DMS53 treated with DMSO at 0.1 percent for 48 hours (cell line): ENCODE results near the gene HOXA6.
A peak's percentile ranks its signal among the peaks of the same experiment; 100 is the strongest.

ENCODE experiments used
- DNase-seq: peaks from one replicate; lab custom pipeline; 2025; ENCODE audit not compliant: unreplicated experiment; lab: John Stamatoyannopoulos, UW

HOXA6 gene

DNA sequence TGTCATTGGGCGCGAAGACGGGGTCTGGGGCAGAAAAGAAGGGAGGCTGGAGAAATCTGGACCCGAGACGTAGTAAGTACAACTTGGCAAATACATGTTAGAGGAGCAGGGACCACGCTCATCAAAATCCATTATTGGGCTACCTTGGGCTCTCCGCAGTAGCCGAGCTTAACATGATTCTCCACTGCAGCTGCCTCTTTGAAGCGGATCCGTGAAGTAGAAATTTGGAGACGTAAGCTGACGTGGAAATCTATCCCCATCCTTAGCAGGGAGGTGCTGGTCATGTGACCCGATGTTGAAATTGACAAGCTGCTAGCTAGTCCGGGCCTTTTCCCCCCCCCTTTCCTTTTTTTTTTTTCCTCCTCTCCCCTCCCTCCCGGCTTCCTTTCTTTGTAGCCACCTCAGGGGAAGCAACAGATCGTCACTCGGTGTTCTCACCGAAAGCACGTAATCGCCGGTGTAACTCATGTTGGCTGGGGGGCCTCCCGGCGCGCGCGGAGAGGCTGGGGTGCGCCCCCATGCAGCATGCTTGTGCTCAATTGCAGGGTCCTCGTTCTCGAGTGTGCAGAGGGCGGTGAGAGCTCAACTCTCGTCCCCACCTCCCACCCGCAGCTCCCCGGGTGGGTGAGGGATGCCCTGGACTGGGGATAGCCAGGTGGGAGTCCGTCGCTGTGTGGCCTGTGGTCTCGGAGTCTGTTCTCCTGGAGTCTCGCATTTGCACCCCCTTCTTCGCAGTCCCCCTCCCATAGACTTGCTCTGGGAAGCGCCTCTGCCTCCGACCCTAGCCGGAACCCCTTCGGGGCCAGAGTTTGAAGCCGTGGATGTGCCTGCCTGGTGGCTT, 37.7 kb upstream of the HOXA6 start, which contains the start of gene HOXA11:
Gene HOXA11 (minus strand): TSS at position 220 of the 841 bp plus-strand sequence. CDS start 88 bp downstream, at position 132.
- DNase-seq: peak; percentile 77

DNA sequence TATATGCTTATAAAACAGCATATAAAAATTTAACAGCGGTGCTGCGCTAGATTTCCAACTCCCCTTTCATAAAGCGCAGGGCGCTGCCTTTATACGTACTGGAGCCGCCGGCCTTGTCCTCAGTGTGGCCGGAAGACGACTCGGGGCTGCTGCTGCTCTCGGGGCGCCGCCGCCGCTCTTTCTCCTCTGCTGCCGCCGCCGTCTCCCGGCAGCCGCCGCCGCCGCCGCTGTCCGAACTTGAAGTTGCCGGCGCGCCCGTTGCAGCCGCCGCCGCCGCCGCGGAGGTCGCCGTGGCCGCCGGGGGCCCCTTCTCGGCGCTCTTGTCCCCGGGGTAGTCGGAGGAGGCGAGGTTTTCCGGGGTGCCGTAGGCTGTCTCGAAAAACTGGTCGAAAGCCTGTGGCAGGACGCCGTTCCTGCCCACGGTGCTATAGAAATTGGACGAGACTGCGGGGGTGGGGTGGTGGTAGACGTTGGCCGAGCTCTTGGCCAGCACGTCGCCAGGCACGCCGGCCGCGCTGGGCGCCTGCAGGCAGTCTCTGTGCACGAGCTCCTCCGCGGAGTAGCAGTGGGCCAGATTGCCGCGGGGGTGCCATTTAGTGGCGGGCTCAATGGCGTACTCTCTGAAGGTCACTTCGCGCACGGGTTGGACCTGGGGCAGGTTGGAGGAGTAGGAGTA, 36.9 kb upstream of the HOXA6 start:
- peak; percentile 33 for DNase-seq

DNA sequence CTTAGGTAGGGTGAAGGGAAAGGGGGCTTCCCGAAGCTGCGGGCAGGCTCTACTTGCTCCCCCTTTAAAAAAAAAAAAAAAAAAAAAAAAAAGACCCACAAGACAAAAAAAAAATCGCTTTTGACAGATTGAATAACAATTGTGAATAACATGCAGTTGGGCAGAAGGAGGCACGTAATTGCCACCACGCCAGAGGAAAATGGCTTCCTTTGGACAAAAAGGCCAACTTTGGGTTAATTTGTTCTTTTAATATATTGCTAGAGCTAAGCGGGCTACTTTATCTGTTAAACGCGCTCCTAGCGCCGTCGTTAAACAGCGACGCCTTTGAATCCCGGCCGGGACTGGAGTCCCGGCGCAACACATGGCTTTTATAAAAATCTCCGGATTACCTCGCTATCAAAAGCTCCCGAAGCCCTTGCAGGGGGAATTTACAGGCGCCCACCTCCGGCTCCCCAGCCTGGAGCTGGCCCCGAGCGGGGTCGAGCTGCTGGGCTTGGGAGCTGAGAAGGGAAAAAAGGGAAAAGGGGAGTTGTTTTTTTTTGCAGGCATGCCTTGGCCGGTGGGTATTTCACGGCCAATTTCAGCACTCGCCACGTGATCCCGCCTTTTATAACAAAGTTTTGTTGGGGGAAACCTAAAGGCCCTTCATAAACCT, 36.2 kb upstream of the HOXA6 start:
- DNase-seq: peak; percentile 39

DNA sequence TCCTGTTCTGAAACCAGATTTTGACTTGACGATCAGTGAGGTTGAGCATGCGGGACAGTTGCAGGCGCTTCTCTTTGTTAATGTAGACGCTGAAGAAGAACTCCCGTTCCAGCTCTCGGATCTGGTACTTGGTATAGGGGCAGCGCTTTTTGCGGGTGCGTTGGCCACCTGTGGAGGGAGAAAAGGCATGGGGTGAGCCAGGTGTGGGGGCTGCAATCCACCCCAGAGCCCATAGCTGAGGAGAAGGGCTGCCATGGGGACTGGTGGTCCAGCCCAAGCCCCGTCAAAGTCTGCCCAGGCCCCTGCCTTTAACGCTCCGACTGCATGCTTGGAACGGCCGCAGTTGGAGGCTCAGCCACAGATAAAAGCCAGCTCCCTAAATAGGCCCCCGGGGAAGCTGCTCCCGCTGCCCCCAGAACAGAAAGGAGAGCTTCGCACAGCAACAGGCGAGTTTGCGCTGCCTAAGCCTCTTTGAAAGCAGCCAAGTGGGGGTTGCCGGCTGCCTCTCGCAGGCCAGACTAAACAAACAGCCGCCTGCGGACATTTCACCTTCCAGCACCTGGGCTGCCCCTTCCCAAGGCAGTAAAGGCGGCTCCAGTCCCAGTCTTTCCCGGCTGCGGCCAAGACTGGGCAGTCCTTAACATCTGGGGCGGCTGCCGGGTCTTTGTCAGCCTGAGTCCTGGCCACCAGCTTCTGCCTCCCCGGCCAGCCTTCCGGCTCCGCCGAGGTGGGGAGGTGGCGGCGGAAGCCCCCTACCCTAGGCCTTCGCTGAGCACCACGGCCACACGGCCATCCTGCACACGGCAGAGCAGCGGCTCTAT, 35.5 kb upstream of the HOXA6 start:
- peak; percentile 42 for DNase-seq

DNA sequence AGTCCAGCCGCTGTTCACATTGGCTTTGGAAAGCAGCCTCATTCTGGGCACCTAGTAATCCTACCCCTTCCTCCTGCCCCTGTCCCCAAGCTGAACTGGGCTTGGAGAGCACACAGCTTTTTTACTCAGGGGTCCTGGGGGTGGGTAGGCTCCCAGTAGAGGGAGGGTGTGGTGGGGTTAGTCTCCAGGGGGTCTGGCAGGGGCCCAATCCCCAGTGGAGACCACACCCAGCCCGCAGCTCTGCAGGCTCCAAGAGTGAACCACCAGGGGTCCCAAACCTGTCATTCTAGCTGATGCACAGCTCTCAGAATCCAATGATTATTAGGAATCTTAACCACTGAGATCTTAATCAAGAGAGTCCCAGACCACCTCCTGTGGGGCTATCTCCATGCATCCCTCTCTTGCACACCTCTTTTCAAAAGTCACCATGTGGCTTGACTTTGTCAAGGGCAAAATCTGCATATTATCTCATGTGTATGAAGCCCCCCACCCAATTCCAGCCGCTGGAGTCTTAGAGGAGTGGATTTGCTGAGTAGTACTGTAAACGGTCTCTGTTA, 34.8 kb upstream of the HOXA6 start:
- DNase-seq: no peak

DNA sequence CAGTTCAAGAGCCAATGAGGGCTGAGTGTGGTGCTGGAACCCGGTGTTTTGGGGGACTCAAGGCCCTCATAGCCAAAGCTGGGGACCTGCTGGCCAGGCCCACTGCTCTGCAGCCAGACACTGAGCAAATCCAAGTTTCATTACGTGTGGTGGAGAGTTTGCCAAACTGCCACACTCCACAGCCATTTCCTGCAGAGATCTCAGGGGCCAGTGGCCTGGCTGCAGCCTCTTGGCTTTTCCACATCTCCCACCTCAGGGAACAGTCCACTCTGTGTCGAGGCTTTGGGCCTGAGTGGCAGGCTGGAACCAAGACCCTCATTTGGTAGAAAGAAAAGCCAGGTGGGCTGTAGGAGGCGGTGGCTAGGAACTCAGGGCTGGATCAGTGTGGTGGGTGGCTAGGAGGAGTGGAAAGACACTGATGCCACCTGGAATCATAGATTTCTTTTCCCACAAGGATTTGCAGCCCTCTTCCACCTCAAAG, 34.3 kb upstream of the HOXA6 start:
- DNase-seq: no peak

DNA sequence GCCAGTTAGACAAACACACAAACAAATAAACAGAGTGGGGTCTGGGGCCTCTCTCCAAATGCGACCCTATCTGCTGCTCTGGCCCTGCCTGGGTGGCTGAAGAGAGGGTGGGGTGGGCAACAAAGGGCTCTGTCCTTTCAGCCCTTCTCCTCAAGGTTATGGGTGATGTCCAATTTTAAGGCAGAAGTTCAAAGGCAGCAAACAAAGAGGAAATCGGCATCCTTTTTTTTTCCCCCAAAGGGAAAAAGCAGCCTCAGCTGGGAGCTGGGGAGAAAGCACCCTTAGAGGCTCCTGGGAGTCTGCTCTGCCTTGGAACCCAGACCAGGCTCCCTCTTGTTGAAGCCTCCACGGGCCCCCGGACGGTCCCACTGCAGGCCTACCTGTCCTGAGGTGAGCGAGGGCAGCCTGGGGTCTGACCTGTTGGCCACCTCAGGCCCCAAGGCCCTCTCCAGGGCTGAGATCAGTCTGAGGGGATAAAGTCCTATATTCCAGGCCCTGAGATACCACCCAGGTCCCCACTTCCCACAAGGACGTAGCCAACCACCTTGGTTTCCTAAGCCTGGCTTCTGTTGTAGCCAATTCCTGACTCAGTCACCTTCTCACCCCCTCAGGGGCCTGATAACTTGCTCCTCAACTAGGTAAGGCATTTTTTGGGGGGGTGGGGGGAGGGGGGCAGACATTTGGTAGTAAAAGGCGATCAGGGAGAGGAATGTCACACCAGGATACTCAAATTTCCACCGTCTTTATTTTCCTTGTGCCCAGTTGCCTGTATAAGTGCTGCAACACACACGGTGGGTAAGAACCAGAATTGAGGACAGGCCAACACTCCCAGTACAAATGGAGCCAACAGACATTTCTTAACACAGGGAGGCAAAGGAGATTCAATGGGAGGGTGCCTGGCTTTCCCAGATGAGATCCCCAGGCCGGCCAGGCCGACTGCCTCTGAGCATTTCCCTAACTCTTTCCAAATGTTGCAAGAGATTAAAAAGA, 33.2 kb upstream of the HOXA6 start:
- no peak for DNase-seq

DNA sequence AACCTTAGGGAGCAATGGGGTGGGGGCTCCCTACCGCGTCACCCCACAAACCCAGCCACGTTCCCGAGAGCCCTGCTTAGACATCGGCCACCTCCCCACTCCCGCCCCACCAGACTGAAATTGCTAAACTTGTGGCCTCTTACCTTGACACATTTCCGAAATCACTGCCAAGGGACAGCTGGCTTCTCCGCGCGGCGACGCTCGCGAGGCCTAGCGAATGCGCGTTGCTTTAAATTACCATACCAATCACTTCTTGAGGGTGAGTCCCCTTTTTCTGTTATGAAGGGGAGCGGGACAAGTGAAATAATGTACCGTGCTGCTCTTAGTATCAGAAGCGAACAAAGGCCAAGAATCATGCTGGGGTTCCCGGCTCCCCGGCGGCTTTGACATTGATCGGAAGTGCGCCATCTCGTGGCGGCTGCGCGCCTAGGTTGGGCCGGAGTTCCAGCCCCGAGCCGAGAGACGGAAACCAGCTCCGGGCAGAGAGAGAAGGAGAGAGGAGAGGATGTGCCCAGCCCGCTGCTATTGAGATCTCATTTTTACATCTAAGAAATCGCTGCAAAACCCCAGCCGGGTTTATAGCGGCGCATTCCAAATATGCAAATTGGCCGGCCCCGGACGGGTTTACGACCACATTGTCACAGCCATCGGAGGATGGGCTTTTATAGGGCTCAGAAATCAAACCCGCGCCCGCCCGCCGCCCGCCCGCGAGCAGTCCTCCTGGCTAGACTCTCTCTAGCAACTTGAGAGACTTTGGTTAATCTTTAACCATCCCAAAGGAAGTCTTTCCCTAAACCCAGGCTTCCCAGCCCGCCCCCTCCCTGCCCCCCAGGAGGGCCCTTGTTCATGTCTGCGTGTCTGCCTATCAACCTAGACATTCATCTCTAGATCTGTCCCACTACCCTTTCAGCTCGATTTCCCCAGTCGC, 32.2 kb upstream of the HOXA6 start:
- DNase-seq: peak; percentile 72

DNA sequence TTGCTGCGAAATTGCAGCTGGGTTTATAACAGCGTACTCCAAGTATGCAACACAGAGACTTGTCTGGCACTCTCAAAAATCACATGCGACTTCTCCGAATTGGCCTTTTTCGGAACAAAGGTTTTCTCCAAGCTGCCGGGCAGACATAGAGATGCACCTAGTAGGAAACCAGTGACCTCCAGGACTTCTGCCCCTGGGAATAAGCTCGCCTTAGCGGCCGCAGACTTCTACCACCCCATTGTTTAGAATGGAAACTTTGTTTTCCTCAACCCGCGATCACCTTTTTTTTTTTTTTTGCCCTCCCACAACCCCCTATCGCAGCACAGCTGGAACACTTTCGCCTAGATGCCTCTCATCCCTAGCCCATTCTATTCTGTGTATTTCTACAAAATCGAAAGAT, 31.5 kb upstream of the HOXA6 start:
- DNase-seq: no peak

DNA sequence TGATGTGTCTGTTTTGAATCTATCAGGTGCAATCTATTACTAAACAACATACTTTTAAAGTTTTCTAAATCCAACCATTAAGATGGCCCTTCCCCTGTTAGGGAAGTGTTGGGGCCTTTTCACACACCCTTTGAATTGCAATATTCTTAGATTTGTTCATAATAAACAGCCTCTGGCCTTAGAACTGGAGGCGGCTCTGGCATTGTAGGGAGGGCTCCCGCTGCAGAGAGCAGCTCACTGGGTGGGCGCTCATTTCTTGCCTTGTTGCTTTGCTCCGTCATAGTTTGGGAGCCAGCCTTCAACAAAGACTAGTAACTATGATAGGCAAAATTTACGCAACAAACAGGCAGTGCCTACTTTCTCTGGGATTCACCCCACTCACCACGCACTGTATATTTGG, 30.8 kb upstream of the HOXA6 start:
- DNase-seq: no peak

DNA sequence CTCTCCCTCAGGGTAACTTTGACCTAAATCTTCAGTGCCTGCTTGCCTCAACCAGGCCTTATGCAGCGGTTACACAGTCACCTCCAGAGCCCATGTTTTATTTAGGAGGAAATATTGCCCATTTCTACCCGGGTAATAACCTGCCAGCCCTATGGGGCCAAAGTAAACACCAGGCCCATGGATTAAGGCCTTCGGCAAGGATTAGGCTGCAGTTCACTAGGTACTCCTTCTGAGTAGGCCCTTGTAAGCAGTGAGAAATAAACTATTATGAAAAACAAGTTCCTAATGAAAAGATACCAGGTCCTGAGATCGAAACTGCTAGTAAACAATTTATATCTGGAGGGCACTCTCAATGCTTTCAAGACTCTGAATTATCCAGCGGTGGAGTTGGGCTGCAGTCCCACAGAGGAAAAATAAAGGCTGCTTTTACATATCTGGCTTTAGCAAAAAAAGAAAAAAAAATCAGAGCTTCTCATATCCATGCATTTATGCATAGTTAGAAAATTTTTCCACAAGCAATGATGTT, 30.3 kb upstream of the HOXA6 start:
- DNase-seq: no peak

DNA sequence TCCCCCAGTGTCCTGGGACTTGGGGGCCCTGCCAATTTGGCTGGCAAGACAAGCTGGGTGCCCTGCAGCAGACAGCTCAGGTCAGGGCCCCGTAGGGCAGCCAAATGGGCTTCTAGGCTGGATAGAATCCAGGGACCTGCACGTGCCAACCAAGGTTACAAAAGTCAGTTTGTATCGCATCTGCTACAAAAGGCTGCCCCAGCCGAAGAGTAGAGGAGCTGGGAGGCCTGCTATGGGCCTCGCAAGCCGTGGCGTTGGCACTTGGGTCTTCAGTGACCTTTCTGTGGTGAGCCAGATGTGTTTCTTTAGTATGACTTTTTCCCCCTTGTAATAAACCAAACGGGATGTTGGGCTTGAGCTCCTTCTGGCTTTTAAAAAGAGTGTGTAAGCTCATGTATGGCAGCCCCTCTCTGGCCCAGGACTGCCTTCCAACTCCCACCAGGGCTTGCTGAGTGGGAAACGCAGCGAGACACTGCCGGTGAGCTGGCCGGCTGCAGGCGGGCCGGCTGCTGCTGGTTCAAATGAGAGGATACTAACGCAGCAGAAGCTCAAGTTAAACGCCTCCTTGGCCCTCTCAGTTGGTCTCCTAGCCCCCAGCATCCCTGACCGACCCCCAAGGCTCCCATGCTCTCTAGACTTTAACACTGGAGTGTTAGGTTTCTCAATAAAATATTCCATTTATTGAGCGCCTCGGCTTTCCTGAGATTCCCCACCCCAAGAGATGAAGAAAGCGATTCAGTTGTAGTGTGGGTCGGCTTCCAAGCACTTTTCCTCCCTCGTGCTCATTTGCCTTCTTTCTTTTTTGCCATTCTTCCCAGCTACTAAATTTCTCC, 29.6 kb upstream of the HOXA6 start:
- no peak for DNase-seq

DNA sequence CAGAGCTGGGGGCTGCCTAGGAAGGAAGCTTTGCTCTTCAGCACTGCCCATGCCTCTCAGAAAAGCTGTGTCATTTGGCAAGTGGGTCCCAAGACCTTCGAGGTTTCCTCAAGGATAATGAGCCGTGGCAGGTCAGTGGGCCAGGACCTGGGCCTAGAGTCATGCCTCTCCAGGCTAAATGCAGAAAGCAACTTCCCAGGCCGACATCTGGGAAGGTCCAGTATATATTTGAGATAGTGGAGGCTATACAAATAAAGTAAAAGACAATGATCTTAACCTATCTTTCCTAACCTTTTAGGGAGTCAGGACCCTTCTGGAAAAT, 28.9 kb upstream of the HOXA6 start:
- DNase-seq: no peak

DNA sequence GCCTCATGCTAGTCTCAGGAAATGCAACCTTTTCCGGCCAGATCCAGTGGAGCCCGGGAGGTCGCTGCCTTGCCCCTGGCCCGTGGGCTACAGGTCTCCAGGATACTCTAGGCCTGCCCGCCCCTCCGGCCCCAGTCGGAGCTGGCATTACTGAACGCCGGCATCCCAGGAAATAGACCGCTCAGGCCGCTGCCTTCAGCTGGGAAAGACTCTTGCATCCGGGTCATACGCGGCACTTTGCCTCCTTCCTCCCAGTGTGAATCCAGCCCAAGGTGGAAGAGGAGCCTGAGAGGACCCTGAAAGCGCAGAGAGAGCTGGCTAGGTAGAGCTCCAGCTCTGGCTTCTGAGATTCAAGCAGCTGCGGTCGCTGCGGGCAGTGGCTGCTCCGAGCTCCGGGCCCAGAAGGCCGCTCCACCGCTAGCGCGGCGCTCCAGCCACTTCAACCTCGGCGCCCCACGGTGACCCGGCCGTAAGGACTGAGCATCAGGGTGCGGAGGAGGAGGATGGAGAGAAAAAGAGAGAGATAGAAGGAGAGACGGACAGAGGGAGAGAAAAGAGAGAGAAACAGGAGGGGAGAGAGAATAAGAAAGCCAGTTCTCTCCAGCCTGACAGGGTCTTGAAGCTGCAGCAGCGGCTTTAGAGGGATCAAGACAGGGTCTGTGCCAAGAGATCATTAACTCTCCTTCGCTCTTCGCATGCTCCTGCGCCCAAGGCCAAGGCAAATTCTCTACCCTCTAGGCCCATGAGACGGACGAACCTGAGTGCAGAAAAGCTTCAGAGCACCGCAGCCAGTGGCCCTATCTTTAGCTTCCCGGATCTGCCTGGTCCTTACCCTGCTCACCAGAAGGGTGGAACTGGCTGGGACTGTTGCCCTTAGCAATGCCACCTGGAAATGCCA, 28.3 kb upstream of the HOXA6 start:
- no peak for DNase-seq

DNA sequence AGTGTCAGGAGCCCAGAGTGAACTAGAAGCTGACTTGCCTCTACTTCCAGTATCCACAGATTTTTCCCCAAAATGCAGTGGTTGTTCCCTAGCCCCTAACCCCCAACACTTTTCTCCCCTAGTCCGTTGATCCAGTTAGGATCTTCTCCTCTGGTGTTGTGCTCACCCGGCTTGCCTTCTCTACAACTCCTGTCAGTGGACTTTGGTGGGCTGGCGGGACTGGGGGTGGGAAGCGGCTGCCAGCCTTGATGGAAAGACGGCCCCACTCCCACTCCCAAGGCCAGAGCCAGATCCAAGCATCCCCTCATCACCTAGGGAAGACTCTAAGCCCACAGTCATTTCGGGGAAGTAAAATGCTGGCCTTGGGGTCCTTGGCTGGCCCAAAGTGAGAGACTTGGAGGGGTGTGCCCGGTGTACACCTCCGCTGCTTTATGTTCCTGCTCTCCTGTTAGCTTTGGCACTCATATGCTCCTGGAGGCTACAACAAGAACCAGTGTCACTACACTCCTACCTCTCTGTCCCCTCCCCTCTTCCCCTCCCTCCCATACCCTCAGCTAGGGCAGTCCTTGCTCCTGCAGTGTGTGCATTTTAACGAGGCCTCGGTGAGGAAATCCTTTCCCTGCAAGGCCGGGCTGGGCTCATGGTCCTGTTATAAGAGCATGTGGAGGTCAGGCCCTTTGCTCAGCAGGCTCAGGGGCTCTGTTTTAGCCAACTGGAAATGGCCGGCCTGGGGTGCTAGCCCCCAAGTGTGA, 27.5 kb upstream of the HOXA6 start:
- no peak for DNase-seq
